ENCODE measurements around the gene IL31.

The IL31 gene

GRCh38 chr12:122124370-122124769 lies 49.7 kb downstream of the IL31 start:
- Histone ChIP-seq H4K20me1 (ENCODE audit: low read depth, low read length) (no peaks in the 10 kb centered on the region), H3K4me2 (ENCODE audit: low read depth, low read length, poor library complexity, severe bottlenecking) (no peak overlapping the region)

DNA sequence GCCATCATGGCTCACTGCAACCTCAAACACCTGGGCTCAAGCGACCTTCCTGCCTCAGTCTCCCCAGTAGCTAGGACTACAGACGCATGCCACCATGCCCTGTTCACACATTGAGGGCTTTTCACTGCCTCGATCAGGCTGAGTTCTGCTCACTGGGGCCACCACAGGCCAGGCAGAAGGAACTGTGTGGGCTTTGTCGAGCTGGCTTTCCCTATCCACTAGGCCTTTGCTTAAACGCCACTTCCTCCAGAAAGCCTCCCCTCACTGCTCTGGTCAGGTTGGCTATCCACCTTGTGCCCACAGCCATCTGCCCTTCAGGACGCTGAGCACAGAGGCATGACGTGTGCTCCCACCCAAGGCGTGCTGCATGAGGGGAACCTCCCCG lies 50.3 kb downstream of the IL31 start:
- no peaks in the 10 kb centered on the region for H4K20me1 ChIP-seq (ENCODE audit: low read depth, low read length)
- H3K27me3 ChIP-seq (ENCODE audit: low read length): no peaks in the 10 kb centered on the region
- no peaks in the 10 kb centered on the region for H3F3A ChIP-seq (ENCODE audit: insufficient read depth)
- H3K27ac ChIP-seq (ENCODE audit: low read depth, low read length): no peak overlapping the region
- no peaks in the 10 kb centered on the region for H3K9me2 ChIP-seq (replicated peaks; ENCODE audit: insufficient read depth, low read length)
- H3K9me3 ChIP-seq (ENCODE audit: insufficient read depth, low read length): no peaks in the 10 kb centered on the region
- no peak overlapping the region for H3K4me3 ChIP-seq (ENCODE audit: insufficient read depth, low read length, poor library complexity, severe bottlenecking)
- peaks cover 37% of the 10 kb centered on the region; the same call in 1 of the 2 replicates for H3K79me2 ChIP-seq (ENCODE audit: insufficient read depth, low read length)
- no peak overlapping the region for H3K4me2 ChIP-seq (ENCODE audit: low read depth, low read length, poor library complexity, severe bottlenecking)
- no peak overlapping the region for H2AFZ ChIP-seq (ENCODE audit: low read depth, low read length, severe bottlenecking)
- no peaks in the 10 kb centered on the region for H3K36me3 ChIP-seq (ENCODE audit: low read length)
- H3K9ac ChIP-seq (ENCODE audit: low read length): no peak overlapping the region
- TF ChIP-seq EZH2phosphoT487 (conservative IDR thresholded peaks at IDR 0.05; ENCODE audit: low read length): no peak
- TF ChIP-seq, protein P1, sequence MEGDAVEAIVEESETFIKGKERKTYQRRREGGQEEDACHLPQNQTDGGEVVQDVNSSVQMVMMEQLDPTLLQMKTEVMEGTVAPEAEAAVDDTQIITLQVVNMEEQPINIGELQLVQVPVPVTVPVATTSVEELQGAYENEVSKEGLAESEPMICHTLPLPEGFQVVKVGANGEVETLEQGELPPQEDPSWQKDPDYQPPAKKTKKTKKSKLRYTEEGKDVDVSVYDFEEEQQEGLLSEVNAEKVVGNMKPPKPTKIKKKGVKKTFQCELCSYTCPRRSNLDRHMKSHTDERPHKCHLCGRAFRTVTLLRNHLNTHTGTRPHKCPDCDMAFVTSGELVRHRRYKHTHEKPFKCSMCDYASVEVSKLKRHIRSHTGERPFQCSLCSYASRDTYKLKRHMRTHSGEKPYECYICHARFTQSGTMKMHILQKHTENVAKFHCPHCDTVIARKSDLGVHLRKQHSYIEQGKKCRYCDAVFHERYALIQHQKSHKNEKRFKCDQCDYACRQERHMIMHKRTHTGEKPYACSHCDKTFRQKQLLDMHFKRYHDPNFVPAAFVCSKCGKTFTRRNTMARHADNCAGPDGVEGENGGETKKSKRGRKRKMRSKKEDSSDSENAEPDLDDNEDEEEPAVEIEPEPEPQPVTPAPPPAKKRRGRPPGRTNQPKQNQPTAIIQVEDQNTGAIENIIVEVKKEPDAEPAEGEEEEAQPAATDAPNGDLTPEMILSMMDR (IDR thresholded peaks at IDR 0.05; ENCODE audit: insufficient read depth, low read length, poor library complexity, severe bottlenecking): no peak

More at GRCh38 chr12:122124370-122124769, 49.7 kb downstream of the IL31 start:
- Histone ChIP-seq H3K4me3 (ENCODE audit: insufficient read depth, low read length, poor library complexity, severe bottlenecking) (no peak overlapping the region), H3K79me2 (ENCODE audit: insufficient read depth, low read length) (peaks cover 37% of the 10 kb centered on the region; the same call in 1 of the 2 replicates), H3F3A (ENCODE audit: insufficient read depth) (no peaks in the 10 kb centered on the region), H3K36me3 (ENCODE audit: low read length) (no peaks in the 10 kb centered on the region), H2AFZ (ENCODE audit: low read depth, low read length, severe bottlenecking) (no peak overlapping the region), H3K9ac (ENCODE audit: low read length) (no peak overlapping the region), H3K9me2 (replicated peaks; ENCODE audit: insufficient read depth, low read length) (no peaks in the 10 kb centered on the region), H3K27me3 (ENCODE audit: low read length) (no peaks in the 10 kb centered on the region), H3K9me3 (ENCODE audit: insufficient read depth, low read length) (no peaks in the 10 kb centered on the region), H3K27ac (ENCODE audit: low read depth, low read length) (no peak overlapping the region)
- no peak for TF ChIP-seq EZH2phosphoT487 (conservative IDR thresholded peaks at IDR 0.05; ENCODE audit: low read length)
- TF ChIP-seq, protein P1 (IDR thresholded peaks at IDR 0.05; ENCODE audit: insufficient read depth, low read length, poor library complexity, severe bottlenecking): no peak

- no peaks in the 10 kb centered on the region for H3F3A ChIP-seq (ENCODE audit: insufficient read depth)
- H3K4me2 ChIP-seq (ENCODE audit: low read depth, low read length, poor library complexity, severe bottlenecking): peak overlapping the region; percentile 25
- no peaks in the 10 kb centered on the region for H3K9me3 ChIP-seq (ENCODE audit: insufficient read depth, low read length)
- H3K9me2 ChIP-seq (replicated peaks; ENCODE audit: insufficient read depth, low read length): no peaks in the 10 kb centered on the region
- peak overlapping the region; percentile 30; the same call in 1 of the 2 replicates for H3K27ac ChIP-seq (ENCODE audit: low read depth, low read length)
- no peaks in the 10 kb centered on the region for H4K20me1 ChIP-seq (ENCODE audit: low read depth, low read length)
- no peaks in the 10 kb centered on the region for H3K36me3 ChIP-seq (ENCODE audit: low read length)
- no peak overlapping the region for H2AFZ ChIP-seq (ENCODE audit: low read depth, low read length, severe bottlenecking)
- peaks cover 37% of the 10 kb centered on the region; the same call in 1 of the 2 replicates for H3K79me2 ChIP-seq (ENCODE audit: insufficient read depth, low read length)
- H3K9ac ChIP-seq (ENCODE audit: low read length): no peak overlapping the region
- TF ChIP-seq EZH2phosphoT487 (conservative IDR thresholded peaks at IDR 0.05; ENCODE audit: low read length): no peak
- TF ChIP-seq, protein P1 (IDR thresholded peaks at IDR 0.05; ENCODE audit: insufficient read depth, low read length, poor library complexity, severe bottlenecking): peak; percentile 85
- H3K27me3 ChIP-seq (ENCODE audit: low read length): no peaks in the 10 kb centered on the region
- no peak overlapping the region for H3K4me3 ChIP-seq (ENCODE audit: insufficient read depth, low read length, poor library complexity, severe bottlenecking)
These were observed 50.8 kb downstream of the IL31 start for GRCh38 chr12:122123051-122123760.
